Adrenal gland (tissue), 5 donors: ENCODE results near the gene COQ10A.

Experiments used
- CTCF ChIP-seq, 6 experiments: fragments of 450-650 bp in 4 of 6; fragments of 200-600 bp in 2 of 6; sonication (generic) in 1 of 6; IDR thresholded peaks; 1 replicate in 5 of 6; 2 replicates in 1 of 6; pipeline versions ENCODE4 v1.5.1 to v1.8.0; 2016 to 2021; ENCODE audit warnings: antibody characterized with exemption in 6 of 6, mild to moderate bottlenecking in 2 of 6, moderate library complexity in 1 of 6
- POLR2A ChIP-seq, 2 donors: fragments of 450-650 bp; IDR thresholded peaks; one replicate each; pipeline ENCODE4 v1.6.1; 2017; ENCODE audit warnings: antibody characterized with exemption in 2 of 2, mild to moderate bottlenecking in 2 of 2, moderate library complexity in 1 of 2
- donor health status: DM: no; HTN: no; CAD: no.

GRCh38 chr12:56260921-56261320 is 5.8 kb upstream of the COQ10A start:
- TF ChIP-seq CTCF (IDR thresholded peaks at IDR 0.05) (no peak), POLR2A (IDR thresholded peaks at IDR 0.05) (no peak)
